DOHH2 (cell line): ENCODE data around the gene MAPK12.

ENCODE experiments used
- EZH2phosphoT487 ChIP-seq: fragments of 200-600 bp; sonication (generic); IDR thresholded peaks from 2 replicates; pipeline ENCODE4 v1.6.1; 2017; ENCODE audit warnings: borderline replicate concordance, mild to moderate bottlenecking, antibody characterized with exemption, low read length, moderate library complexity, mixed read lengths
- TF ChIP-seq, protein P1 (sequence below): fragments of 200-600 bp; sonication (generic); IDR thresholded peaks from one replicate; pipeline ENCODE4 v1.5.1; 2014; ENCODE audit warnings: antibody characterized with exemption, mild to moderate bottlenecking, low read depth, low read length; ENCODE audit not compliant: poor library complexity, severe bottlenecking

DNA sequence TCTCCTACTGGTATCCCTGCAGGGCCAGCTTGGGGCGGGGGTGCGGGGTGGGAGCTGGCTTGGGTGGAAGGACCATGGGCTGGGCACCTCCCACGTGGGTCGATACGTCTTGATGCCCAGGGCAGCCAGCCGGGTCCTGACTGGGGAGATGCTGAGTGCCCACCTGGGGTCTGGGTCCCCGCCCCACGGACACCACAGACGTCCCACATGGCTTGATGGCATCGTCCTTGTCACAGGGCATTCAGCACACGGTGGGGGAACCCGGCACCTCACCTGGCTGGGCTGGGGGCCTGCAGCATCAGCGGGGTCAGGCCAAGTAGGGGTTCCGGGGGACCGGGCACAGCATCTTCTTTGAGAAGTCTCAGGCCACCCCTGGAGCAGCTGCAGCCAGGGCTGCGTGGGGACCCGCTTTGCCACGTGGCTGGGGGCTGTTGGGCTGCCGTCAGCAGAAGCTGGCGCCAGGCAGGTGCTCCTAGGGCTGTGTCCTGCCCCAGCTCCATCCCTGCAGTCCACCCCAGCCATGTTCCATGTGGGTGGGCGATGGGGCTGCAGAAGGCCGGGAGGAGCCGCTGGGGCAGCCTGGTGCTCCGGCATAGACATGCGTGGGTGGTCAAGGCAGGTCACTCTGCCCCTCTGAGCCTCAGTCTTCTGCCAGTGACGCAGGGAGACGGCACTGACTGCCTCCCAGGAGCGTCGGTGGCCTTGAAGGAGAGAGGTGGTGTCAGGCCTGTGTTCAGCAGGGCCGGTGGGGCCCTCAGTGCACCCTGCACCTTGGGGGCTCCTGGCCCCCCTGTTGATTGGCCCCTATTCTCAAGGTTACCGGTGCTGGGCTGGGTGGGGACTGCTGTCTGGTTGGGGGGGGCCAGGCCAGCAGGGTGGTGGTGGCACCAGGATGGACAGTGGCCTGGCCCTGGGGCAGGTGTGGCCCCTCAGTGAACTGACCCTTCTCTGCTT, 52.3 kb downstream of the MAPK12 start:
- TF ChIP-seq, protein P1, sequence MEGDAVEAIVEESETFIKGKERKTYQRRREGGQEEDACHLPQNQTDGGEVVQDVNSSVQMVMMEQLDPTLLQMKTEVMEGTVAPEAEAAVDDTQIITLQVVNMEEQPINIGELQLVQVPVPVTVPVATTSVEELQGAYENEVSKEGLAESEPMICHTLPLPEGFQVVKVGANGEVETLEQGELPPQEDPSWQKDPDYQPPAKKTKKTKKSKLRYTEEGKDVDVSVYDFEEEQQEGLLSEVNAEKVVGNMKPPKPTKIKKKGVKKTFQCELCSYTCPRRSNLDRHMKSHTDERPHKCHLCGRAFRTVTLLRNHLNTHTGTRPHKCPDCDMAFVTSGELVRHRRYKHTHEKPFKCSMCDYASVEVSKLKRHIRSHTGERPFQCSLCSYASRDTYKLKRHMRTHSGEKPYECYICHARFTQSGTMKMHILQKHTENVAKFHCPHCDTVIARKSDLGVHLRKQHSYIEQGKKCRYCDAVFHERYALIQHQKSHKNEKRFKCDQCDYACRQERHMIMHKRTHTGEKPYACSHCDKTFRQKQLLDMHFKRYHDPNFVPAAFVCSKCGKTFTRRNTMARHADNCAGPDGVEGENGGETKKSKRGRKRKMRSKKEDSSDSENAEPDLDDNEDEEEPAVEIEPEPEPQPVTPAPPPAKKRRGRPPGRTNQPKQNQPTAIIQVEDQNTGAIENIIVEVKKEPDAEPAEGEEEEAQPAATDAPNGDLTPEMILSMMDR, result no peak
- no peak for TF ChIP-seq EZH2phosphoT487
